ENCODE results near the gene RAD51B. TPM values are rescaled to one million over a fixed set of nuclear protein-coding genes. Genes with fewer than 3 reads are reported as not detected.

RAD51B gene
- total and polyA plus RNA-seq, 9 of the 15 experiments (the other 6 are each of a cell fraction or from before 2014, with no cell fraction given) = 8.5 to 17.3 (median 11.3) TPM

DNA sequence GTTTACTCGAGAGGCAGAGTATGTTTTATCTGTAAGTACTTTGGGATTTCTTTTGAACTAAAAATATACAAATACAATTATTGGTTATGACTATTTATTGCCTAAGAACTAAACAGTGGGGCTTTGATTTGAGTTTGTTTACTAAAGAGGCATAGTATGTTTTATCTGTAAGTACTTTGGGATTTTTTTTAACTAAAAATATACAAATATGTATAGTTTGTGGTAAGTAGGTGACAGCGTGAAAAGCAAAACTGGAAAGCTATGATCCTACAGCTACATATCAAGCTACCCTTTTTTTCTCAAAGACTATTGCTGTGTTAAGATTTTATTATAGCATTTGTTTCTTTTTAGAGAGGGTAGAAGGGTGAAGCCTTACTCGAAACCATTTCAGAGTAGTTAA lies 171.0 kb downstream of the RAD51B start:
- no peak overlapping the region for H3K9ac ChIP-seq (ENCODE audit: insufficient read depth in 1 of 2, low read depth in 2 of 2, low read length in 2 of 2)
- ChIA-PET POLR2A (no interaction called here), CTCF (ENCODE audit: low intra/inter-chr PET ratio) (no interaction called here)
- no peaks in the 10 kb centered on the region for H3K79me2 ChIP-seq (ENCODE audit: control insufficient read depth, insufficient read depth, low read length)
- no peaks in the 10 kb centered on the region for H3K9me1 ChIP-seq (ENCODE audit: control insufficient read depth, insufficient read depth, low read length)
- H3K4me1 ChIP-seq (replicated peaks in 1 of 2; ENCODE audit: control insufficient read depth in 2 of 2, insufficient read depth in 2 of 2, low read length in 2 of 2) = peaks cover 0 to 6% of the 10 kb centered on the region in 2 experiments; a peak in 2 of 5 replicates
- H2AFZ ChIP-seq (ENCODE audit: low read depth, low read length) = no peak overlapping the region
- no peak overlapping the region for H3K4me3 ChIP-seq
- intact Hi-C loops (cut with micrococcal nuclease) (no loop called here), in situ Hi-C loops (cut with MboI) (no loop called here)
- H3K9me3 ChIP-seq (replicated peaks; ENCODE audit: control insufficient read depth, insufficient read depth, low read depth, low read length) = no peaks in the 10 kb centered on the region
- H4K20me1 ChIP-seq (replicated peaks; ENCODE audit: control insufficient read depth, insufficient read depth, low read length) = no peaks in the 10 kb centered on the region
- no peaks in the 10 kb centered on the region for H3K27me3 ChIP-seq (ENCODE audit: control insufficient read depth in 2 of 2, insufficient read depth in 2 of 2, low read length in 2 of 2)
- ATAC-seq (no peak), DNase-seq (ENCODE audit: extremely low read depth in 1 of 4, low spot score in 3 of 4) (no peak), FAIRE-seq (no peak)
- no peak overlapping the region for H3K27ac ChIP-seq (ENCODE audit: extremely low read depth, low read depth, low read length)
- WGBS (ENCODE audit: insufficient coverage, low coverage, missing lambda C conversion rate) = 27% methylated on average over 3 of the region's 3 CpGs
- no peaks in the 10 kb centered on the region for H3K36me3 ChIP-seq (ENCODE audit: control insufficient read depth, insufficient read depth, low read length)
- BruUV-seq (replicated peaks) = no TSS peak
- no peak overlapping the region for H3K4me2 ChIP-seq (ENCODE audit: insufficient read depth, low read length)
- TF ChIP-seq, protein P1, sequence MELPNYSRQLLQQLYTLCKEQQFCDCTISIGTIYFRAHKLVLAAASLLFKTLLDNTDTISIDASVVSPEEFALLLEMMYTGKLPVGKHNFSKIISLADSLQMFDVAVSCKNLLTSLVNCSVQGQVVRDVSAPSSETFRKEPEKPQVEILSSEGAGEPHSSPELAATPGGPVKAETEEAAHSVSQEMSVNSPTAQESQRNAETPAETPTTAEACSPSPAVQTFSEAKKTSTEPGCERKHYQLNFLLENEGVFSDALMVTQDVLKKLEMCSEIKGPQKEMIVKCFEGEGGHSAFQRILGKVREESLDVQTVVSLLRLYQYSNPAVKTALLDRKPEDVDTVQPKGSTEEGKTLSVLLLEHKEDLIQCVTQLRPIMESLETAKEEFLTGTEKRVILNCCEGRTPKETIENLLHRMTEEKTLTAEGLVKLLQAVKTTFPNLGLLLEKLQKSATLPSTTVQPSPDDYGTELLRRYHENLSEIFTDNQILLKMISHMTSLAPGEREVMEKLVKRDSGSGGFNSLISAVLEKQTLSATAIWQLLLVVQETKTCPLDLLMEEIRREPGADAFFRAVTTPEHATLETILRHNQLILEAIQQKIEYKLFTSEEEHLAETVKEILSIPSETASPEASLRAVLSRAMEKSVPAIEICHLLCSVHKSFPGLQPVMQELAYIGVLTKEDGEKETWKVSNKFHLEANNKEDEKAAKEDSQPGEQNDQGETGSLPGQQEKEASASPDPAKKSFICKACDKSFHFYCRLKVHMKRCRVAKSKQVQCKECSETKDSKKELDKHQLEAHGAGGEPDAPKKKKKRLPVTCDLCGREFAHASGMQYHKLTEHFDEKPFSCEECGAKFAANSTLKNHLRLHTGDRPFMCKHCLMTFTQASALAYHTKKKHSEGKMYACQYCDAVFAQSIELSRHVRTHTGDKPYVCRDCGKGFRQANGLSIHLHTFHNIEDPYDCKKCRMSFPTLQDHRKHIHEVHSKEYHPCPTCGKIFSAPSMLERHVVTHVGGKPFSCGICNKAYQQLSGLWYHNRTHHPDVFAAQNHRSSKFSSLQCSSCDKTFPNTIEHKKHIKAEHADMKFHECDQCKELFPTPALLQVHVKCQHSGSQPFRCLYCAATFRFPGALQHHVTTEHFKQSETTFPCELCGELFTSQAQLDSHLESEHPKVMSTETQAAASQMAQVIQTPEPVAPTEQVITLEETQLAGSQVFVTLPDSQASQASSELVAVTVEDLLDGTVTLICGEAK (IDR thresholded peaks at IDR 0.05) = no peak
- TF ChIP-seq, protein P1 (CRISPR knock-in tag; IDR thresholded peaks at IDR 0.05) = no peak
- TF ChIP-seq HDAC1 (IDR thresholded peaks at IDR 0.05) (no peak), ZNF263 (CRISPR knock-in tag; IDR thresholded peaks at IDR 0.05; ENCODE audit: borderline replicate concordance) (no peak), HDAC8 (tag; IDR thresholded peaks at IDR 0.05) (no peak)
- TF ChIP-seq, protein P2, sequence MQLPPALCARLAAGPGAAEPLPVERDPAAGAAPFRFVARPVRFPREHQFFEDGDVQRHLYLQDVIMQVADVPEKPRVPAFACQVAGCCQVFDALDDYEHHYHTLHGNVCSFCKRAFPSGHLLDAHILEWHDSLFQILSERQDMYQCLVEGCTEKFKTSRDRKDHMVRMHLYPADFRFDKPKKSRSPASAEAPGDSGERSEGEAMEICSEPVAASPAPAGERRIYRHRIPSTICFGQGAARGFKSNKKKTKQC (CRISPR knock-in tag; IDR thresholded peaks at IDR 0.05) = no peak
- TF ChIP-seq, protein P3, sequence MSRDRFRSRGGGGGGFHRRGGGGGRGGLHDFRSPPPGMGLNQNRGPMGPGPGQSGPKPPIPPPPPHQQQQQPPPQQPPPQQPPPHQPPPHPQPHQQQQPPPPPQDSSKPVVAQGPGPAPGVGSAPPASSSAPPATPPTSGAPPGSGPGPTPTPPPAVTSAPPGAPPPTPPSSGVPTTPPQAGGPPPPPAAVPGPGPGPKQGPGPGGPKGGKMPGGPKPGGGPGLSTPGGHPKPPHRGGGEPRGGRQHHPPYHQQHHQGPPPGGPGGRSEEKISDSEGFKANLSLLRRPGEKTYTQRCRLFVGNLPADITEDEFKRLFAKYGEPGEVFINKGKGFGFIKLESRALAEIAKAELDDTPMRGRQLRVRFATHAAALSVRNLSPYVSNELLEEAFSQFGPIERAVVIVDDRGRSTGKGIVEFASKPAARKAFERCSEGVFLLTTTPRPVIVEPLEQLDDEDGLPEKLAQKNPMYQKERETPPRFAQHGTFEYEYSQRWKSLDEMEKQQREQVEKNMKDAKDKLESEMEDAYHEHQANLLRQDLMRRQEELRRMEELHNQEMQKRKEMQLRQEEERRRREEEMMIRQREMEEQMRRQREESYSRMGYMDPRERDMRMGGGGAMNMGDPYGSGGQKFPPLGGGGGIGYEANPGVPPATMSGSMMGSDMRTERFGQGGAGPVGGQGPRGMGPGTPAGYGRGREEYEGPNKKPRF (IDR thresholded peaks at IDR 0.05; ENCODE audit: low read depth, low read length) = no peak
- TF ChIP-seq, protein P4, sequence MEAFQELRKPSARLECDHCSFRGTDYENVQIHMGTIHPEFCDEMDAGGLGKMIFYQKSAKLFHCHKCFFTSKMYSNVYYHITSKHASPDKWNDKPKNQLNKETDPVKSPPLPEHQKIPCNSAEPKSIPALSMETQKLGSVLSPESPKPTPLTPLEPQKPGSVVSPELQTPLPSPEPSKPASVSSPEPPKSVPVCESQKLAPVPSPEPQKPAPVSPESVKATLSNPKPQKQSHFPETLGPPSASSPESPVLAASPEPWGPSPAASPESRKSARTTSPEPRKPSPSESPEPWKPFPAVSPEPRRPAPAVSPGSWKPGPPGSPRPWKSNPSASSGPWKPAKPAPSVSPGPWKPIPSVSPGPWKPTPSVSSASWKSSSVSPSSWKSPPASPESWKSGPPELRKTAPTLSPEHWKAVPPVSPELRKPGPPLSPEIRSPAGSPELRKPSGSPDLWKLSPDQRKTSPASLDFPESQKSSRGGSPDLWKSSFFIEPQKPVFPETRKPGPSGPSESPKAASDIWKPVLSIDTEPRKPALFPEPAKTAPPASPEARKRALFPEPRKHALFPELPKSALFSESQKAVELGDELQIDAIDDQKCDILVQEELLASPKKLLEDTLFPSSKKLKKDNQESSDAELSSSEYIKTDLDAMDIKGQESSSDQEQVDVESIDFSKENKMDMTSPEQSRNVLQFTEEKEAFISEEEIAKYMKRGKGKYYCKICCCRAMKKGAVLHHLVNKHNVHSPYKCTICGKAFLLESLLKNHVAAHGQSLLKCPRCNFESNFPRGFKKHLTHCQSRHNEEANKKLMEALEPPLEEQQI (IDR thresholded peaks at IDR 0.05) = no peak

Data from K562 (cell line).